Stimulated activated naive CD8-positive, alpha-beta T cell treated with anti-CD3 and anti-CD28 coated beads, Interleukin-15, Interleukin-2, amounts not matched to agents 100 ng/mL and 50 ng/mL, for 24 hours (primary cell): Measurements from ENCODE around the gene JPH4.
A peak's percentile ranks its signal among the peaks of the same experiment; 100 is the strongest.
"Not testable (repeated sequence)": the region's sequence is repeated elsewhere in the genome, so short reads cannot be mapped to it uniquely, and the experiment has no call there.

ENCODE experiments used
- H3K27ac Mint-ChIP-seq: one replicate; pipeline ENCODE4 v1.8.0; 2021; ENCODE audit warnings: mild to moderate bottlenecking, mixed read lengths
- H3K27me3 Mint-ChIP-seq: one replicate; pipeline ENCODE4 v1.8.0; 2021; ENCODE audit warnings: mixed read lengths
- H3K36me3 Mint-ChIP-seq: one replicate; pipeline ENCODE4 v1.8.0; 2021; ENCODE audit warnings: low read depth, mixed read lengths
- H3K4me1 Mint-ChIP-seq: one replicate; pipeline ENCODE4 v1.8.0; 2021; ENCODE audit warnings: low read depth, mixed read lengths
- H3K4me3 Mint-ChIP-seq: one replicate; pipeline ENCODE4 v1.8.0; 2021; ENCODE audit warnings: mild to moderate bottlenecking, mixed read lengths
- H3K9me3 Mint-ChIP-seq: one replicate; pipeline ENCODE4 v1.8.0; 2021; ENCODE audit warnings: mixed read lengths

The JPH4 gene

GRCh38 chr14:23613242-23614070, 34.9 kb upstream of the JPH4 start:
- peaks cover 8% of the 10 kb centered on the region for H3K9me3 Mint-ChIP-seq
- H3K4me3 Mint-ChIP-seq, result no peak overlapping the region
- H3K27ac Mint-ChIP-seq, result no peak overlapping the region
- peaks cover 37% of the 10 kb centered on the region for H3K4me1 Mint-ChIP-seq
- H3K36me3 Mint-ChIP-seq, result peaks cover 6% of the 10 kb centered on the region
- H3K27me3 Mint-ChIP-seq, result no peaks in the 10 kb centered on the region

GRCh38 chr14:23612802-23613201, 34.2 kb upstream of the JPH4 start:
- H3K36me3 Mint-ChIP-seq, result peaks cover 6% of the 10 kb centered on the region
- H3K9me3 Mint-ChIP-seq, result peaks cover 8% of the 10 kb centered on the region

DNA sequence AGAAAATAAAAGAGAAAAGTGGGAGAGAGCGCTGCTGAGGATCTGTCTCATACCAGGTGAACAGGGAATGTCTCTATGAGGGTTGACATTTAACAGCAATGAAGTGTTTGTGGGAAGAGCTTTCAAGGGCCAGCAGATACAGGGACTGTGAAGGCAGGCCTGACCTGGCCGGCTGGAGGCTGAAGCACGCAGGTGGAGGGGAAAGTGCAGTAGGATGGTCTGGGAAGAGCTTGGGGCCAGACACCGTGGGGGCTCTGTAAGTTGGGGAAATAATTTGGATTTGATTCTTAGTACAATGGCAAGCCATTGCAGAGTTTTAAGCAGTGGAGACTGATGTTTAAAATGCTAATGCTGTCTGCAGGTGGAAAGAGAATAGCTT, 33.8 kb upstream of the JPH4 start:
- peaks cover 6% of the 10 kb centered on the region for H3K36me3 Mint-ChIP-seq
- no peak overlapping the region for H3K27ac Mint-ChIP-seq
- no peaks in the 10 kb centered on the region for H3K27me3 Mint-ChIP-seq
- peaks cover 8% of the 10 kb centered on the region for H3K9me3 Mint-ChIP-seq
- no peak overlapping the region for H3K4me3 Mint-ChIP-seq
- H3K4me1 Mint-ChIP-seq, result peaks cover 36% of the 10 kb centered on the region

More at GRCh38 chr14:23612802-23613201, 34.2 kb upstream of the JPH4 start:
- H3K27ac Mint-ChIP-seq, result no peak overlapping the region
- H3K4me3 Mint-ChIP-seq, result no peak overlapping the region
- H3K4me1 Mint-ChIP-seq, result peaks cover 35% of the 10 kb centered on the region
- H3K27me3 Mint-ChIP-seq, result no peaks in the 10 kb centered on the region

DNA sequence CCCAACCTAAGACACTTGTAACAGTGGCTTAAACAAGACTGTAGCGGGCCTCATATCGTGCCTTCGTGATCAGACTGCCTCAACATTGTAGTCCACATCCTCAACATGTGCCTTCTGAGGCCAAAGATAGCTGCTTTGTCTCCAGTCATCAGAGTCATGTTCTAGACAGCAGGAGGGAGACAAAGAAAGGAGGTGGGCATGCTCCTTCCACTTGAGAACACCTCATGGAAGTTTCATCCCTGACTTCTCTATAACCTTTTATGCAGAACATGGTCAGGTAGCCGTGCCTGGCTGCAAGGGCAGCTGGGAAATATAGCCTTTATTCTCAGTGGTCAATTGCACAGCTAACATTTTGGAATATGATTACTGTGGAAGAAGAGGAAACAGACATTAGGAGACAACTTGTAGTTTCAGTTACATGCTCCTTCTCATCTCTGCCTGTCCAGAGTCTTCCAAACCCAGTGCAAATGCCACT, 32.3 kb upstream of the JPH4 start:
- Mint-ChIP-seq H3K27me3 (no peaks in the 10 kb centered on the region), H3K27ac (no peak overlapping the region), H3K4me3 (no peak overlapping the region), H3K36me3 (peaks cover 6% of the 10 kb centered on the region), H3K4me1 (peaks cover 50% of the 10 kb centered on the region), H3K9me3 (peaks cover 8% of the 10 kb centered on the region)

DNA sequence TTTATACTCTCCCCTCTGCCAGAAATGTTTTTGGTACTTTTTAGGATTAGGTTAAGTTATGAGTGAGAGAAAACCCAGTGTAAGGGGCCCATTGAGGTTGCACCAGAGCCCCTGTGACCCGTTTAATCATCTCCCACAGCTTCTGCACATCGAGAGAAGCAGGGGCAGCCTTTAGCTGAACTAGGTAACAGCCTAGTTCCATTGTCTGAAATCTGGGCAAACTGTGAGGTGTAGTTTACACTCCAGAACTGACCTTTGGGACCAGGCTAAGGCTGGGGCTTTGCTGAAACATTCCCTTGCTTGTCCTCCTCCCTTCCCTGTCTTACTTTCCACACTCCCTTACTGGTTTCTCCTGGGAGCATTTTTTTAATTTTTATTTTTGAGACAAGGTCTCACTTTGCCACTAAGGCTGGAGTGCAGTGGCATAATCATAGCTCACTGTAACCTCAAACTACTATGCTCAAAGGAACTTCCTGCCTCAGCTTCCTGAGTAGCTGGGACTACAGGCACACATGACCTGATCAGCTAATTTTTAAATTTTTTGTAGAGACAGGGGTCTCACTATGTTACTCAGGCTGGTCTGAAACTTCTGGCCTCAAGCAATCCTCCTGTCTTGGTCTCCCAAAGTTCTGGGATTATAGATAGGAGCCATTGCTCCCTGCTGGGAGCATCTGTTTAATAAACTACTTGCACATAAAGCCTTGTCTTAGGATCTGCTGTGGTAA, 31.7 kb upstream of the JPH4 start:
- no peak overlapping the region for H3K4me3 Mint-ChIP-seq
- H3K4me1 Mint-ChIP-seq, result peaks cover 52% of the 10 kb centered on the region
- peak overlapping the region; percentile 87 for H3K27ac Mint-ChIP-seq
- no peaks in the 10 kb centered on the region for H3K27me3 Mint-ChIP-seq
- H3K9me3 Mint-ChIP-seq, result peaks cover 8% of the 10 kb centered on the region
- H3K36me3 Mint-ChIP-seq, result peaks cover 6% of the 10 kb centered on the region

- H3K4me3 Mint-ChIP-seq, result not testable (repeated sequence)
- peaks cover 56% of the 10 kb centered on the region for H3K4me1 Mint-ChIP-seq
- peak overlapping the region; percentile 87 for H3K27ac Mint-ChIP-seq
These were observed 31.0 kb upstream of the JPH4 start for GRCh38 chr14:23609411-23610089.

DNA sequence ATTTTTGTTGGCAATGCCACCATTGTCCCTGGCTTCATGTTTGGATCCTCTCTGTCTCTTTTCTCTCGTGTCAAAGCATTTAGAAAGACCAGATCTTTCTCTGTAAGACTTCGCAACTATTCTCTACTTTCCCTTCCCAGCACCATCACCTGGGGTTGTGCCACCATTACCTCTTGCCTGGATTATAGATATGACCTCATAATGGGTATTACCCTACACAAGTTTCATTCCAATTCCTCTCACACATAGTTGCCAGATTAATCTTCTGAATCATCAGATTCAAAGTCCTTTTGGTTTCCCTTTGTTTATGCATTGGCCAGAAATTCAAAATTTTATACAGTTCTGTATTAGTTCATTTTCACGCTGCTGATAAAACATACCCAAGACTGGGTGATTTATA, 30.4 kb upstream of the JPH4 start:
- H3K27ac Mint-ChIP-seq, result peak overlapping the region; percentile 24
- H3K36me3 Mint-ChIP-seq, result peaks cover 6% of the 10 kb centered on the region
- H3K4me3 Mint-ChIP-seq, result no peak overlapping the region
- peaks cover 8% of the 10 kb centered on the region for H3K9me3 Mint-ChIP-seq
- H3K4me1 Mint-ChIP-seq, result peaks cover 56% of the 10 kb centered on the region
- H3K27me3 Mint-ChIP-seq, result no peaks in the 10 kb centered on the region

More at GRCh38 chr14:23609411-23610089, 31.0 kb upstream of the JPH4 start:
- H3K9me3 Mint-ChIP-seq, H3K27me3 Mint-ChIP-seq, H3K36me3 Mint-ChIP-seq: not testable (repeated sequence)

DNA sequence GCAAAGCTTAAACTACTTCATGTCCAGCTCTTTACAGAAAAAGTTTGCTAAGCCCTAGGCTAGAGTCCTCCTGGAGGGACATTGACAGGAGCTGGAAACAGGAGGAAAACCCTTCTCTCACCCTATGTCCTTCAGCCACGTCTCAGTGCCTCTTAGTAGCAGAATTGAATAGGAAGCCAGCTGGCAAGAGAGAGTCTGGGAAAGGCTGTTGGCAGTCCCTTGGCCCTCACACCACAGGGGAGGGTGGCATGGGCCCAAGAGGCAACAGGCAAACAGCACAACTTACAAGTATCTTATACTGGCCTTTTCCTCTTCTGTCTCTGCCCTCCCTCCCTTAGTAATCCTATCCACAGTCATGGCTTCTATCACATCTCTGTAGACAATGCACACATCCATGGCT, 29.9 kb upstream of the JPH4 start:
- H3K27ac Mint-ChIP-seq, result peak overlapping the region; percentile 24

DNA sequence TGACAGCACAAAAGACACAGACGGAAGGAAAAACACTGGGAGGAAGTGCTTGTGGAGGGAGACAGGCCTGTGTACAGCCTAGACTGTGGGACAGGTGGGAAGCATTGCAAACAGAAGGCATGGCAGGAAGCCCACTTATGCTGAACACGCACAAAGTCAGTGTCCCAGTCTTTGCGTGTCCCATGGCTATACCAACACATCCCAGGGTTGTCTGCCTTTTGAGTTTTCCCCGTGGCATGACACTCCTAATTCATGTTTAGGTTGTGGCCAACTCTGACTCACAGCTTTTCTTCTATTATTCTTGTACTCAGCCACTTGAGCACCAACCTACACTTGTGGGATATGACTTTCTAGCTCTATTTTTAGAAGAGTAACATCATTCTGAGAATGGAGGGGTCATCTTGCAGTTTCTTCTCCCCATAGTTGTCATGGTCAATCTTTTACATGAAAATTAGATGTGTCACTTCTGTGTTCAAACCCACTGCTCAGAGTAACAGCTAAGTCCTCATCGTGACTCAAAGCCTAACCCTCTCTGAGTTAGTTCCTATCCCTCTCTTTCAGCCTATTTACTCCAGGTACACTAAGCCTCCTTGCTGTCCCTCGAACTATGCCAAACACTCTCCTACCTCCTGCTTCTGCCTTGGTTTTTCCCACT, 27.5 kb upstream of the JPH4 start:
- no peaks in the 10 kb centered on the region for H3K27me3 Mint-ChIP-seq
- peak overlapping the region; percentile 79 for H3K27ac Mint-ChIP-seq
- H3K4me3 Mint-ChIP-seq, result peak overlapping the region; percentile 6
- peaks cover 6% of the 10 kb centered on the region for H3K36me3 Mint-ChIP-seq
- peaks cover 8% of the 10 kb centered on the region for H3K9me3 Mint-ChIP-seq
- H3K4me1 Mint-ChIP-seq, result peaks cover 53% of the 10 kb centered on the region

More for the DNA sequence above, 29.9 kb upstream of the JPH4 start:
- peaks cover 8% of the 10 kb centered on the region for H3K9me3 Mint-ChIP-seq
- H3K4me3 Mint-ChIP-seq, result no peak overlapping the region
- peaks cover 56% of the 10 kb centered on the region for H3K4me1 Mint-ChIP-seq
- no peaks in the 10 kb centered on the region for H3K27me3 Mint-ChIP-seq
- H3K36me3 Mint-ChIP-seq, result peaks cover 6% of the 10 kb centered on the region

- Mint-ChIP-seq H3K4me1 (peaks cover 39% of the 10 kb centered on the region), H3K27me3 (no peaks in the 10 kb centered on the region), H3K36me3 (peaks cover 6% of the 10 kb centered on the region), H3K9me3 (peaks cover 8% of the 10 kb centered on the region), H3K4me3 (no peak overlapping the region), H3K27ac (no peak overlapping the region)
These were observed 26.1 kb upstream of the JPH4 start for GRCh38 chr14:23604675-23605170.

- Mint-ChIP-seq H3K4me1 (peaks cover 34% of the 10 kb centered on the region), H3K27me3 (peaks cover 3% of the 10 kb centered on the region), H3K27ac (no peak overlapping the region), H3K36me3 (peaks cover 4% of the 10 kb centered on the region), H3K9me3 (peaks cover 6% of the 10 kb centered on the region), H3K4me3 (no peak overlapping the region)
These were observed 25.6 kb upstream of the JPH4 start for GRCh38 chr14:23604148-23604547.

GRCh38 chr14:23603103-23603502, 24.5 kb upstream of the JPH4 start:
- Mint-ChIP-seq H3K4me3 (no peak overlapping the region), H3K4me1 (peaks cover 26% of the 10 kb centered on the region), H3K27me3 (peaks cover 3% of the 10 kb centered on the region), H3K36me3 (no peaks in the 10 kb centered on the region), H3K9me3 (no peaks in the 10 kb centered on the region), H3K27ac (no peak overlapping the region)

DNA sequence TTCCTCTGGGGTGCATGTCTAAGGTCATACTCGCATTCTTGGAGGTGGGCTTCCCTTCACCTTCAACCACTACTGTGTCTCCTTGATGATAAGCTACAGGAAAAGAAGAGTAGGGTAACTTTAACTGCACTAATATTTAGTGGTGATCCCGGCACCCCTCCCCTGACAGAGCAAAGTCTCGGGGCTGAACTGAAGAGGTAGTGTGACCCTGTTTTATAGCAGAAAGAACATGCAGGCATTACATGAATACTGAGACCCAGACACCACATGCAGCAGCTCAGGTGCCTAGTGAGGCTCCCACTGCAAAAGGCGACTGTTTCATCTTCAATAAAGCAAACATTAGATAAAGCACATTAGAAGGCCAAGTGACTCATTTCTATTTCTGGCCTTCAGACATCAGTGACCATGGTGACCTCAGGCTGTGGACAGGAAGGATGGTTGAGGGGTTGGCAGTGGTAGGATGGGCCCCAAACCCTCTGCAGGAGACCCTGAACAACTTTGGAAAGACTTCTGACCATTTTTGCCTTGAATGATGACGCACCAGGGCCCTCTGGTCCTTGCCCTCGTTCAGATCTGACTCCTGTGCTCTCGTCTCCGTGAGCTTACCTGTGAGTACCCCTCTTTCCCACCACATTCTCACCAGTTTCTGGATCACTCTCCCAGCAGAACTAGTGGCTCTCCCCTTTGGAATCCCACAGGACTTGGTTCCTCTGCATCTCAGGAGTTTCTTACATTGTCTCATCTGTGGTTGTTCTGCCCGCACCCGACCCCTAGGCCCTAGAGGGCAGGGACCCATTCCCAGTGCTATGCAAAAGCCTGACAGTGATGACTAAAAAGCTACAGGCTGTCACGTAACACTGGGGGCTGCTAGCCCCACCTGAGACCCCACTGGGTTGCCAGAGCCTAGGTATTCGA, 23.8 kb upstream of the JPH4 start:
- H3K9me3 Mint-ChIP-seq, result no peaks in the 10 kb centered on the region
- no peak overlapping the region for H3K27ac Mint-ChIP-seq
- peaks cover 26% of the 10 kb centered on the region for H3K4me1 Mint-ChIP-seq
- no peaks in the 10 kb centered on the region for H3K36me3 Mint-ChIP-seq
- peaks cover 3% of the 10 kb centered on the region for H3K27me3 Mint-ChIP-seq
- H3K4me3 Mint-ChIP-seq, result no peak overlapping the region

- H3K27ac Mint-ChIP-seq, result no peak overlapping the region
- no peak overlapping the region for H3K4me3 Mint-ChIP-seq
- peaks cover 3% of the 10 kb centered on the region for H3K27me3 Mint-ChIP-seq
- no peaks in the 10 kb centered on the region for H3K36me3 Mint-ChIP-seq
- peaks cover 19% of the 10 kb centered on the region for H3K4me1 Mint-ChIP-seq
- no peaks in the 10 kb centered on the region for H3K9me3 Mint-ChIP-seq
These were observed 23.2 kb upstream of the JPH4 start for GRCh38 chr14:23601845-23602180.
